Hippocampal formation (tissue), 2 donors: ENCODE data around the gene FBXW4.
A peak's percentile ranks its signal among the peaks of the same experiment; 100 is the strongest.
"Not testable (repeated sequence)": the region's sequence is repeated elsewhere in the genome, so short reads cannot be mapped to it uniquely, and the experiment has no call there.

Source experiments
- DNase-seq, 2 donors: peaks; one replicate each; lab custom pipeline; 2025; lab: John Stamatoyannopoulos, UW

FBXW4 gene

DNA sequence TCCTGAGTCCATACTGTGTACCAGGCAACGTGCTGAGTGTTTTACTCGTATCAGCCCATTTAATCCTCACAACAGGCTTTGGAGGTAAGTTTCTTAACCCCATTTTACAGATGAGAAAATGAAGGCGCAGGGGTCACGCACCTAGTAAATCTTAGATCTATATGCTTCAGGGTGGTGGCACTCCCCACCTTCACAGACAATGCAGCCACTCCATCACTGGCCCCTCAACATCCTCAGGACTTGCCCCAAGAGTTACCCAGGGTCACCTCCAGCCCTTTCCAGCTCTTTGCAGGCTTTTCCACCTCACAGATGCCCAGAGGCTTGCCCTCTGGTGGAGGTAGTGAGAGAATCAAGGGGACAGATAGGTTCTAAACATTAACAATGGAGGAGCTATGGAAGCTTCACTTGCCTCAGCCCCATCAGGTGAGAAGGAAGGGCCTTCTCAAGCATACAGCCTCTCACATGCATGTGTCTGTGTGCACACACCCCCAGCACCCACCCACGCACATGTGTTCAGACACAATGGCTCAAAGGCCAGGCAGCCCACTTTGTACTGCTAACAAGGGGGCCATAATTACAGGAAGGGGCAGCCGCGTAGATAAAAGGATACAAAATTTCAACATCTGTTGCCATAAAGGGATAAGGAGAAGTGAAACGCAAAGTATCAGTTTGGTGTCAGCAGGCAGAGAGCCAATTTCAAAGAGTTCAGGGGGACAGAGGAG lies 77.7 kb downstream of the FBXW4 start:
- no peak for DNase-seq

DNA sequence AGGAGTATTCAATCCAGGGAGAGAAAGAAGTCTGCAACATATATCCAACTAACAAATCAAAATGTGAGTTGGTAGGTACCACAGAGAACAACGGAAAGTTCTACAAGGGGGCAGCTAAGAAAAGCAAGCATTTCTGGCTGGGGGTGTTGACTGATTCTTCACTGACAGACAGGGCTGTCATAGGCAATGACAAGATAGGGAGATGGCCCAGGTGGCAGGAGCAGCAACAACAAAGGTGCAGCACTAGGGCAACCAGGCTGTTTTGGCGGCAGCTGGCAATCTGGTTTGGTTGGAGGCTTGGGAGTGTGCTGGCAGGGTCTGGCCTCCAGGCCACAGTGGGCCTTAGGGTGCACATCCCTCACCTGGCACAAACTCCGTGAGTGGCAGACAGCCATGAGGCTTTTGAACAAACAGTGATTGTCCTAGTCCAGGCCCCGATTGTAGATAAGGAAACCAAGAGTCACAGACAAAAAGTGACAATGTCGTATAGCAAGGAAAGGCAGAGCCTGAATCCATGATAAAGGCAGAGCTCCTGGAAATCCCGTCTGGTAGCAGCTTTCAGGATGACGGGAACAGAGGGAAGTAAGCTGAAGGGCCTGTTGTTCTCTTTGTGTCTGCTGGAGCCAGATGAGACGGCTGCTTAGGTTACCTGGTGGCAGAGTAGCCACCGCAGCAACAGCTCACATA lies 78.4 kb downstream of the FBXW4 start:
- DNase-seq, result no peak

DNA sequence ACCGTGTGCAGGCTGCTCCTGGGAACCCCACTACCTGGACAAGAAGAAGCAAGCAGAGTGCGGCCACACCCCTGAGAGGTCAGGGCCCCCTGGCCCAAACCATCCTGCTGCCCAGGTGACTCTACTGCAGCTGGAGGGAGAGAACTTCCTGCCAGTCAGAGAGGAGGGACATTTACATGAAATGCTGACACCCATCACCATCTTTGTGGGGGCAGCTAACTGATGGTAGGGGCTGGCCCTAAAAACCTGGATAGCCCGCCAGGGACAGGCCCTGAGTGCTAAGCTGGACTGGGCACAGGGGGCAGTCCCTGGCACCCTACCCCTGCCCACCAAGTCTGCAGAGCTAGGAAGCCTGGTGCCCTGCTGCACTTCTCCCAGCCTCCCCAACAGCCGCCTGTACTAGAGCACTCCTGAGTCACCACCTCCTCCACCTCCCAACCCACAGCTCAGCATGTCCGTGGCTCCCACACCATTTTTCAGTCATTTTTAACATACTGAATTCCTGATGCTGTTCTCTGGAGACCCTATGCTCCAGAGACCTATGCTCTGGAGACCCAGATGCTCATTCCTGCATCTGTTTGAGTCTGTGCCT lies 79.3 kb downstream of the FBXW4 start:
- no peak for DNase-seq

GRCh38 chr10:101614663-101615524 lies 80.1 kb downstream of the FBXW4 start:
- DNase-seq, result no peak

- no peak for DNase-seq
These were observed 81.3 kb downstream of the FBXW4 start for GRCh38 chr10:101613646-101614045.

GRCh38 chr10:101612872-101613271 lies 82.1 kb downstream of the FBXW4 start:
- no peak for DNase-seq

DNA sequence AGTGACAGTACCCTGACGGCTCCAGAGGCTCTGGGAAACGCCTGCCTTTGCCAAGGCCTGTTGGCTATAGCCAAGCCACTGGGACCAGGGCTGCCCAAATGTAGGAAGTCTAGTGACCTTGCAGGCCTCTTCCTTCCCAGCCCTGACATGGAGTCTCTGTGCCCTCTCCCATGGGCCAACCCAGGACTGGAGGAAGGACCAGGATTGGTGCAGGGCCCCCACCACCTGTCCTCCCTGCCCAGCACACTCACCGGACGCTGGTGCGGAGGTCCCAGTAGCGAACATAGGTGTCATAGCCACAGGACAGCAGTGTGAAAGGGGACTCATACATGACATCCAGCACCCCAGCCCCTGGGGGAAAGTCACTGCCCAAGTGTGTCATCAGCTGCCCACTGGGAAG lies 82.9 kb downstream of the FBXW4 start:
- DNase-seq, result no peak

DNA sequence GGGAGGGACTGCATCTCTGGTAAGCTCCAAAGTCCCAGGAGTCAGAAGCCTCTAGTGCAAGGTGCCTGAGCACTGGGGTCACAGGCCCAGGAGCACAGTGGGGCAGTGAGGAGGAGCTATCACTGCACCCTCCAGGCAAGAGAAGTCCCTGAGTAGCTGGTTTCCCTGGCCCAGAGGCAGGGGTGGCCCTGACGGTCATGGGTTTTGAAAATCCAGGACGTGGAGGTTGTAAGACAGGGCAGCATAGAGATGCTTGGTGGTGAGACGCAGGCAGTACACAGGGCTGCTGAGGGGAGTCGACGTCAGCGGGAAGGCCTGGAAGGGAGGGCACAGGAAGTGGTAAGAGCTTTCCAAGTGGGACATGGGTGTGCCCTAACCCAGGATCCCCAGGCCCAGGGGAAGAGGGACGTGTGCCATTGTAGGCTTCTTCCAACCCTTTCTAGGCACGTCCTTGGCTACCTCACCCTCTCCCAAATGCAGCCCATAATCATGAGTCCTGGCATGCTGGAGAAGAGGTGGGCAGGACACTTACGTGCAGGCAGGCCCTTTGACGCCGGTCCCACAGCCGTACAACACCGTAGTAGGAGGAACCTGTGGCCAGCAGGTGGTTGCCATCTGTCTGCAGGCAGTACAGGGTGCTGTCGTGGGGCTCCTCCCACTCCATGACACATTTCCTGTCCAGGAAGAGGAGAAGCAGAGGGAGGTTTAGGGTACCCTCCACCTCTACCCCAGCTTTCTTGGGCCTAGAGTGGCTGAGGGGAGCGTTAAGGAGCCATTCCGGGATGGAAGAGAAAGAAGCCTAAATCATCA lies 83.7 kb downstream of the FBXW4 start:
- DNase-seq, result no peak

DNA sequence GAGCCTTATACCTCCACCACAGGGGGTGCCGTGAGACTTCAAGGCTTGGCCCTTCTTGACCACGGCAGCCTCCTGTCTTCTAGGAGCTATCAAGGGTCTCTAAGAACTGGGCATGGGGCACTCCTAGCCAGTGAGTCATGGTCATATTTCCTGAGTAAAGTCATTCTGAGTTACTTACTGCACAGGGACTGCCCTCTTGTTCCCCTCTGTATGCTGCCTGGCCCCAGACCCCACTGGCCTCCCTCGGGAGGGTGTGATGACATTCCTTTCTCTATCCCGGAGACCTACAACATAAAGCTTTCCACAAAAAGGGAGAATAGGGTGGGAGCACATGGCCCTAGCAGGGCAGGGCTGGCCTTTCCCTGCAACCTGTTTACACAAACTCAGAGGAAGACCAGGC lies 85.5 kb downstream of the FBXW4 start:
- DNase-seq, result no peak

DNA sequence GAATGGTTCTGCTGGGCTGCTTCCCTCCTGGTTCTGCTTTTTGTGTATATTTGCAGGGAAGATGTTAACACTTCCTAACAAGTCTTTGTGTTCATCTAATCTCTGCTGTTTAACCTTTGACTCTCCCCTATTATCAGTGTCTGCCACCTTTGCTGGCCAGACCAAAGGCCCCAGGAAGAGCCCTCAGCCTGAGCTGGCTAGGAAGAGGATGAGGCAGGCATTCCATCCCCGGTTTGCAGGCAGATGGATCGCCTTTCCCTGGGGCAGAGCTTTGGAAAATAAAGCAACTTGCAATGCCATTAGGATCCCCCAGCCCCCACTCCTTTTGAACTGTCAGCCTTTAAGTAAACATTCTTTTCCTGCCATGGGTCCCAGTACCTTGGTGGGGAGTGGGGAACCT lies 87.8 kb downstream of the FBXW4 start:
- no peak for DNase-seq

- DNase-seq, result peak; percentile 65 to 72
These were observed 92.1 kb downstream of the FBXW4 start for GRCh38 chr10:101602761-101603398.

- no peak for DNase-seq
These were observed 93.4 kb downstream of the FBXW4 start for GRCh38 chr10:101601541-101601940.

GRCh38 chr10:101597091-101597900 lies 97.7 kb downstream of the FBXW4 start:
- no peak for DNase-seq

DNA sequence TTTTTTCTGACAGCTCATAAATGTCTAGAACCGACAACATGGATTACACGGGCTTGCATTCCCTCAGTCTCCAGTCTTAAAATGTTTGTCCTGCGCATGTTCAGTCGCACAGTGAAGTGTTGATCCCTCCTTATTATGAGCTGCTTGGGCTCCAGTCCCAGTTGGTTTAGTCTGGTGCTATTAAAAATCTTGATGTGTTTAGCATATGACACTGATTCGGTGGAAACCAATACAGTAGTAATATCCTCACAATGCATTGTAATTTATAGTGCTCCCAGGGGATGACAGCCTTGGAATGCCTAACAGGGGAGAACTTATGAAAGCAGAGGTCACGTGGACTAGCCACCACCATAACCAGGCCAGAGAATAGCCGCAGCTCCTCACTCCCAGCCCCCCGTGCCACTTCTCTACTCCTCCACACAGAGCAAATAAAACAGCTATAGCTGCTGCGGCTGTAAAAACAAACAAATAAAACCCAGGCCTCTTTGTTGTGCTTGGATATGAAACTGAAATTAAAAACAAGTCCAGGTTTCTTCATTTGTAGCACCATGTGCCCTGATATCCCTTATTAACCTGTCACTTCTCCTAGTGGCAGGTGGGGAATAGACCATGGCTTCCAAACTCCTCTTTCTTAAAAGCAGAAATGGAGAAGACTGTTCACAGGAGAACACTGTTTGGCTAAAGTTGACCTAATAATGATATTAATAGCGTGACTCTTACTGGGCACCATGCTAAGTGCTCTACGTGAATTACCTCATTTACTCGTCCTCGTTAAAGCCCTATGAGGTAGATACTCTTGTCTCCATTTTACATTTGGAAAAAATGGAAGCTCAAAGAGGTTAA lies 99.2 kb downstream of the FBXW4 start:
- no peak for DNase-seq

DNA sequence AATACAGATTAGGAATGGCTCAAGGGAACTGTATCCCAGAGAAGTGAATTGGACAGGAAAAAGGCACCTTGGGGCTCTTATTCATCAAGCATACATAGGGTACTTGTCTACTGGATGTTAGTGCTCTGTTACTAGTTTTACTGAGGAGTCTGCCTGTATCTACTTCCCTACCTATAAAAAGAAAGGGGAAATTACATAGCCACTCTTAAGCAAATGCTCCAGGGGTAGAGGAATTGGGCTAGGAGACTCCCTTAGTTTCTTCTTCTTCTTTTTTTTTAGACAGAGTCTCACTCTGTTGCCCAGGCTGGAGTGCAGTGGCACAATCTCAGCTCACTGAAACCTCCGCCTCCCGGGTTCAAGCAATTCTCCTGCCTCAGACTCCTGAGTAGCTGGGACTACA lies 101.6 kb downstream of the FBXW4 start:
- DNase-seq, result not testable (repeated sequence)

GRCh38 chr10:101588879-101589278 lies 106.1 kb downstream of the FBXW4 start:
- no peak for DNase-seq

GRCh38 chr10:101587725-101588653 lies 107.0 kb downstream of the FBXW4 start, which contains the start of the genes DPCD and POLL:
Gene DPCD, plus strand, starts transcription at chr10:101588321. Its CDS starts 16 bp downstream, at chr10:101588337.
Gene POLL, minus strand, starts transcription at chr10:101588257. Its CDS starts 897 bp downstream, at chr10:101587360.
- peak; percentile 87 to 91 for DNase-seq

DNA sequence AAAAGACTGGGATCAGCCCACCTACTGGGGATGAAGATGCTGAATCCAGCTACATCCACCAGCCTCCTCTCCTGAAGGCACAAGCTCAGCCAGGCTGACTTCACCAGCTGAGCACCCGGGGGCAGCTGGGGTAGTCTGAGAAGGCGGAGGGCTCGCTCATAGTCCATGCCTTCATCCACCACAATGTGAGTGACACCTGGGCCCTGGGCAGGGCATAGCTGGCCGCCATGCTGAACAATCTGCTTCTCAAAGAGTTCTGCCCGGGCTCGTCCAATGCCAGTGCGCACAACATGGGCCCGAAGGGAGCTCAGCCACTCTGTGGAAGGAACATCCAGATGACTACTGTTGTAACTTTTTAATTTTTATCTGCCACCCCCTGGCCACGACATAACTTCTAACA lies 109.1 kb downstream of the FBXW4 start:
- no peak for DNase-seq
